Mononuclear cell (primary cell): ENCODE results near the gene IL18R1. TPM values are rescaled to one million over a fixed set of nuclear protein-coding genes. Genes with fewer than 3 reads are reported as not detected.

ENCODE experiments used
- H3K27me3 ChIP-seq: 2 replicates; pipeline ENCODE4 v1.6.0; 2011; ENCODE audit warnings: low read length, control low read depth; ENCODE audit not compliant: insufficient read depth
- H3K4me1 ChIP-seq: 2 replicates; pipeline ENCODE4 v1.5.1; 2011; ENCODE audit warnings: mild to moderate bottlenecking, low read length, control low read depth; ENCODE audit not compliant: insufficient read depth
- H3K4me3 ChIP-seq: 2 replicates; pipeline ENCODE4 v1.5.1; 2011; ENCODE audit warnings: mild to moderate bottlenecking, low read length, moderate library complexity
- H3K9me3 ChIP-seq: 2 replicates; pipeline ENCODE4 v1.5.1; 2011; ENCODE audit warnings: low read depth, mild to moderate bottlenecking, control low read depth, low read length
- total RNA-seq: library from RNA; depleted of rRNA; stranded (reverse); fragments of >200 nt; gene quantifications from one replicate; pipeline ENCODE4 v1.2.3, GENCODE V29; 2012

The IL18R1 gene
- total RNA-seq, 1 donor = 6.5 TPM

GRCh38 chr2:102392942-102393341 is 37.3 kb downstream of the IL18R1 start:
- no peak overlapping the region for H3K4me3 ChIP-seq
- H3K27me3 ChIP-seq = no peaks in the 10 kb centered on the region
- no peaks in the 10 kb centered on the region for H3K9me3 ChIP-seq
- no peaks in the 10 kb centered on the region for H3K4me1 ChIP-seq

- Histone ChIP-seq H3K27me3 (no peaks in the 10 kb centered on the region), H3K9me3 (no peaks in the 10 kb centered on the region), H3K4me3 (no peak overlapping the region), H3K4me1 (no peaks in the 10 kb centered on the region)
These were observed 40.4 kb downstream of the IL18R1 start for GRCh38 chr2:102396012-102396411.

GRCh38 chr2:102397209-102397608 is 41.6 kb downstream of the IL18R1 start:
- Histone ChIP-seq H3K9me3 (no peaks in the 10 kb centered on the region), H3K27me3 (no peaks in the 10 kb centered on the region), H3K4me1 (no peaks in the 10 kb centered on the region)

GRCh38 chr2:102399499-102400141 is 44.0 kb downstream of the IL18R1 start:
- H3K4me3 ChIP-seq = no peak overlapping the region
- no peaks in the 10 kb centered on the region for H3K4me1 ChIP-seq
- H3K9me3 ChIP-seq = no peaks in the 10 kb centered on the region
- no peaks in the 10 kb centered on the region for H3K27me3 ChIP-seq

More at GRCh38 chr2:102397209-102397608, 41.6 kb downstream of the IL18R1 start:
- H3K4me3 ChIP-seq = no peak overlapping the region

GRCh38 chr2:102401456-102401855 is 45.9 kb downstream of the IL18R1 start:
- Histone ChIP-seq H3K9me3 (no peaks in the 10 kb centered on the region), H3K4me1 (no peaks in the 10 kb centered on the region), H3K27me3 (no peaks in the 10 kb centered on the region), H3K4me3 (no peak overlapping the region)

GRCh38 chr2:102401865-102402264 is 46.3 kb downstream of the IL18R1 start:
- Histone ChIP-seq H3K9me3 (no peaks in the 10 kb centered on the region), H3K4me3 (no peak overlapping the region), H3K27me3 (no peaks in the 10 kb centered on the region), H3K4me1 (no peaks in the 10 kb centered on the region)

GRCh38 chr2:102410952-102411351 is 55.4 kb downstream of the IL18R1 start:
- Histone ChIP-seq H3K9me3 (no peaks in the 10 kb centered on the region), H3K4me3 (no peak overlapping the region), H3K27me3 (no peaks in the 10 kb centered on the region), H3K4me1 (no peaks in the 10 kb centered on the region)

- Histone ChIP-seq H3K4me3 (no peak overlapping the region), H3K4me1 (peaks cover 8% of the 10 kb centered on the region), H3K27me3 (no peaks in the 10 kb centered on the region), H3K9me3 (no peaks in the 10 kb centered on the region)
These were observed 56.6 kb downstream of the IL18R1 start for GRCh38 chr2:102412199-102412598.

- Histone ChIP-seq H3K27me3 (no peaks in the 10 kb centered on the region), H3K4me1 (peaks cover 52% of the 10 kb centered on the region), H3K4me3 (no peak overlapping the region), H3K9me3 (no peaks in the 10 kb centered on the region)
These were observed 62.4 kb downstream of the IL18R1 start for GRCh38 chr2:102417946-102418345.

- peak overlapping the region; percentile 21 for H3K4me3 ChIP-seq
- H3K27me3 ChIP-seq = no peaks in the 10 kb centered on the region
- H3K9me3 ChIP-seq = no peaks in the 10 kb centered on the region
- peaks cover 57% of the 10 kb centered on the region for H3K4me1 ChIP-seq
These were observed 62.9 kb downstream of the IL18R1 start for GRCh38 chr2:102418421-102418961.

- H3K4me3 ChIP-seq = peak overlapping the region; percentile 26
- H3K27me3 ChIP-seq = no peaks in the 10 kb centered on the region
- peaks cover 69% of the 10 kb centered on the region for H3K4me1 ChIP-seq
- H3K9me3 ChIP-seq = no peaks in the 10 kb centered on the region
These were observed 64.7 kb downstream of the IL18R1 start for GRCh38 chr2:102420290-102420689.

- Histone ChIP-seq H3K4me3 (peak overlapping the region; percentile 11), H3K27me3 (no peaks in the 10 kb centered on the region), H3K9me3 (no peaks in the 10 kb centered on the region), H3K4me1 (peaks cover 69% of the 10 kb centered on the region)
These were observed 66.5 kb downstream of the IL18R1 start for GRCh38 chr2:102421890-102422759.

- H3K27me3 ChIP-seq = no peaks in the 10 kb centered on the region
- H3K4me1 ChIP-seq = peaks cover 61% of the 10 kb centered on the region
These were observed 67.3 kb downstream of the IL18R1 start, which contains the start of gene IL18RAP for GRCh38 chr2:102422910-102423309. TSS of gene IL18RAP (plus strand) at chr2:102423160. CDS start at chr2:102423278, 118 bp downstream.

GRCh38 chr2:102423368-102423767 is 67.8 kb downstream of the IL18R1 start:
- Histone ChIP-seq H3K4me1 (peaks cover 60% of the 10 kb centered on the region), H3K9me3 (no peaks in the 10 kb centered on the region), H3K27me3 (no peaks in the 10 kb centered on the region), H3K4me3 (peak overlapping the region; percentile 22)

More at GRCh38 chr2:102422910-102423309, 67.3 kb downstream of the IL18R1 start, which contains the start of gene IL18RAP:
- Histone ChIP-seq H3K4me3 (peak within 1 kb of the TSS; percentile 22), H3K9me3 (no peaks in the 10 kb centered on the region)

- H3K4me1 ChIP-seq = peaks cover 51% of the 10 kb centered on the region
- no peaks in the 10 kb centered on the region for H3K27me3 ChIP-seq
- H3K9me3 ChIP-seq = no peaks in the 10 kb centered on the region
- peak overlapping the region; percentile 18 for H3K4me3 ChIP-seq
These were observed 69.2 kb downstream of the IL18R1 start for GRCh38 chr2:102424754-102425153.
